RCC 7860 (cell line): Measurements from ENCODE around the gene FLII.
"Not testable (repeated sequence)": the region's sequence is repeated elsewhere in the genome, so short reads cannot be mapped to it uniquely, and the experiment has no call there.

ENCODE experiments used
- DNase-seq: peaks from one replicate; pipeline ENCODE4 v3.0.0-alpha.2; 2015; ENCODE audit warnings: low spot score
- FAIRE-seq: peaks from 2 replicates; lab custom pipeline; 2012; peaks lifted over from hg19 to GRCh38; lab: Jason Lieb, UNC

FLII gene

GRCh38 chr17:18224387-18225120 is 34.0 kb downstream of the FLII start:
- FAIRE-seq: no peak

DNA sequence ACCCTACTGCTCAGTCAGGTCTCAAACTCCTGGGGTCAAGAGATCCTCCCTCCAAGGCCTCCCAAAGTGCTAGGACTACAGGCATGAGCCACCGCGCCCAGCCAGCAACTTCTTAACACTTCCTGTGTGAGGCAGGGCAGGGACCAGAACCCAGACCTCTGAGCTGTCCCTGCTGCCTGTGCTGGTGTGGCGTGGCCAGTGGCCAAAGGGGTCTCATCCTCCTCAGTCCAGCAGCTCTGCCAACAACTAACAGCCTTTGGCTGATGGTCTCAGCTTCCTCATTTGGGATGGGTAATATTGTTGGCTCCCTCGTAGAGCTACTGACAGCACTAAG is 34.5 kb downstream of the FLII start:
- DNase-seq: no peak
- FAIRE-seq: no peak

More at GRCh38 chr17:18224387-18225120, 34.0 kb downstream of the FLII start:
- DNase-seq: no peak

- peak; percentile 77 for FAIRE-seq
These were observed 39.7 kb downstream of the FLII start for GRCh38 chr17:18218756-18219415.

DNA sequence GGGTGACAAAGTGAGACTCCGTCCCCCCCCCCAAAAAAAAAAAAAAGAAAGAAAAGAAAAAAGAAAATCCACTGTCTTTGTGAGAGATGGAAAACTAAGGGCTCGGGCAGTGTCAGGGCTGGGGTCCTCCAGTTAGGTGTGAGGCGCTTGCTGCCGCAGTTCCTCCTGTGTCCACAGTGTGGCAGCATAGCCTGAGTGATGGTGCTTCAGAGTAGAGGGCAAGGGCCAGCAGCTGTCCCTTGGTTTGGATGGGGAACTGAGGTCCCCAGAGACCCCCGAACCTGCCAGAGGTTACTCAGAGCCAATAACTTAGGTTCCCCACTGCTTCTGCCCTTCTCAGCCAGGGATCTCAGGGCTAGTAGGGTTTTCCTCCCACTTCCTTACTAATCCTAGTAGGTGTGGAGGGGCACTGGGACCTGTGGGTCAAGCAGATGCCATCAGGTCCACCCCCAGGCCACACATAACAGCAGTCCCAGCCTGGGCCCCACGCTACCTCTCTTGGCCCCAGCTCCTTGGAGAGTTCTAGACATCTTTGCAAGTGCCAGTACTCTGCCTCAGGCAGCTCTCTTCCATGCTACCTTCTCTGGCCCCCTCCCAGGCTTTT is 41.0 kb downstream of the FLII start:
- DNase-seq: peak; percentile 24
- FAIRE-seq: no peak

More at GRCh38 chr17:18218756-18219415, 39.7 kb downstream of the FLII start:
- DNase-seq: peak; percentile 30

- not testable (repeated sequence) for DNase-seq, FAIRE-seq
These were observed 41.6 kb downstream of the FLII start for GRCh38 chr17:18216906-18217305.

- DNase-seq (no peak), FAIRE-seq (no peak)
These were observed 44.8 kb downstream of the FLII start for GRCh38 chr17:18213666-18214270.

DNA sequence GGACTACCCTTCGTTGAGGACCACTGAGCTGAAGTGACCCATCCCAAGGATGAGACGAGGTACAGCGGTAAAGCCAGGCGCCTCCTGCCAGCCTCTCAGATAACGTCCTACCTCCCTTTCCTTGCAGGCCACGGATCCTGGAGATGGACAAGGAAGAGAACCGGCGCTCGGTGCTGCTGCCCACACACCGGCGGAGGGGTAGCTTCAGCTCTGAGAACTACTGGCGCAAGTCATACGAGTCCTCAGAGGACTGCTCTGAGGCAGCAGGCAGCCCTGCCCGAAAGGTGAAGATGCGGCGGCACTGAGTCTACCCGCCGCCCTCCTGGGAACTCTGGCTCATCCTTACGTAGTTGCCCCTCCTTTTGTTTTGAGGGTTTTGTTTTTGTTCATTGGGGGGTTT is 50.4 kb downstream of the FLII start:
- DNase-seq: no peak
- FAIRE-seq: no peak

GRCh38 chr17:18206962-18207361 is 51.6 kb downstream of the FLII start:
- FAIRE-seq (no peak), DNase-seq (no peak)

- DNase-seq: no peak
- FAIRE-seq: no peak
These were observed 52.7 kb downstream of the FLII start for GRCh38 chr17:18205861-18206260.

DNA sequence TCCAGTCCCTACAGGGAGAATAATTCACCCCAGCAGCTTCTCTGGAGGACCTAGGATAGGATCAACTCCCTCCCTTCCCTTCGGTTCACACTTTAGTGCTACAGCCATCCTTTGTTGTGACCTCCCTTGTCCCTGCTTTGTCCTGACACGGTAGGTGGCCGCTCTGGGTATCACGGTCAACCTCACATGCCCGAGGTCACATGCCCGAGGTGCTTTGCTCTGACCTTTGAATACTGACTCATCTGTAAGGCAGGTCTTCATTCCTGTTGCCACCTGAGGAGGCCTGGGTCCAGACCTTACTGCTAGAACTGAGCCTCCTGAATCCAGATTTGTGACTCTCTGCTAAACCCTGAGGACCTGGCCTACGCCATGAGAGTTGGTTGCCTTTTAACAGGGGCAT is 55.2 kb downstream of the FLII start:
- no peak for FAIRE-seq
- DNase-seq: no peak

DNA sequence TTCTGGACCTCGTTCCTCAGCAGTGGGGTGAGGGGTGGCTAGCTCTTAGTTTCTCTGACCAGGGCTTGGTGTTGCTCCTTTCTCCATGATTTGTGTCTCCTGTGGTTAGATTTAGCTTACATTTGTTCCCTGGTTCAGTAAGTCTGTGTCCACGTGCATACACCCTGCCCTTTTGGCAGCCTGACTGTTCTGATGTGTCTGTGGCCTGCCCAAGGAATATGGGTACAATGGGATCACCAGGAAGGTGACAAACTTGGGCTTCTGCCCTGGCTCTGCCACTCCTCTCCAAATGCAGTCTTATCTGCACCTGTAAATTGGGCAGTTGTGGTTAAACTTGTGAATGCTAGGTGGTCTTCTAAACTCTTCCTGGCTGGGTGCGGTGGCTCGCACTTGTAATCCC is 57.4 kb downstream of the FLII start:
- DNase-seq: no peak
- no peak for FAIRE-seq

- FAIRE-seq: no peak
- no peak for DNase-seq
These were observed 60.0 kb downstream of the FLII start for GRCh38 chr17:18198530-18198929.

DNA sequence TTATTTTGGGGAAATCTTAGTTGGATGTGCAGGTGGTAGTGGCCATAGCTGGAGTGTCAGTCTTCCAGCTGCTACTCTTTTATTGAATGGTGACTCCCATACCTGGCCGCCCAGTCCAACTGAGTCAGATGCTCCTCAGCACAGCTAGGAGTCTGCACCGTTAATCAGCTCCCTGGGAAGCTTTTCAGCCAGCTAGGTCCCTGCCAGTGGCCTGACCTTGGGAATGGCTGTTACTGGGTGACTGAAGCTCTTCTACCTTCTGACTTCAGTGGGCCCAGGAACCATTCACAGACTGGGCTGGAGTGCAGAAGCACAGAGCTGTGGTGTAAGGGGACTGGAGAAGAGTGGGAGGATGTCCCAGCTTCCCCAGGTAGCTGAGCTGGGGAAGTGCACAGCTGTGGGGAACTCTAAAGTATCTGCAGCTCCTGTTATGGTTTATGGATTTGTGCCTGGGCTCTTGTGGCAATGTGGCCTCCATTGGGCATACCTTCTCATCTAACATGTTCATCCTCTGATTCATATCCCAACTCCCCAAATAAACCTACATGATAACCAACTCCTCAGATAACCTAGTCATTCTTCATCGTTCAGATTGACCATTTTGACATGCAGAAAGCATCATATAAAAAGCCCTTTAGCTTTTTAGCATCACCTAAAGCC is 60.9 kb downstream of the FLII start:
- FAIRE-seq: no peak

GRCh38 chr17:18195246-18195645 is 63.3 kb downstream of the FLII start:
- no peak for FAIRE-seq
- no peak for DNase-seq

More for the DNA sequence above, 60.9 kb downstream of the FLII start:
- DNase-seq: no peak
